Cardiac septum (tissue), 1 donor: ENCODE results near the gene NOS1AP. TPM values are rescaled to one million over a fixed set of nuclear protein-coding genes. Genes with fewer than 3 reads are reported as not detected.

Experiments used
- DNase-seq: peaks from one replicate; pipeline ENCODE4 v3.0.0-alpha.2; 2020; ENCODE audit warnings: low spot score
- intact Hi-C: fragments of 100-400 bp; cut with DNase I; formaldehyde crosslinking; loops from one replicate; pipeline ENCODE4 v1.14.0; 2022
- total RNA-seq: library from RNA; stranded (reverse); fragmentation: NEBNext Ultra II Directional; extraction: Animal tissue kit (Norgen Biotek cat#: 25700); gene quantifications from one replicate; pipeline ENCODE4 v1.2.1, GENCODE V29; 2021
- donor health status: DM: no; HTN: no; CAD: no.

Gene NOS1AP
- total RNA-seq, 1 donor from 2014 or later = 2.0 TPM

- intact Hi-C loops = no loop called here
- DNase-seq = no peak
Observed at GRCh38 chr1:162300057-162300917, 230.8 kb downstream of the NOS1AP start.

GRCh38 chr1:162301696-162302095 is 232.2 kb downstream of the NOS1AP start:
- no peak for DNase-seq
- intact Hi-C loops = no loop called here

GRCh38 chr1:162302306-162303003 is 233.0 kb downstream of the NOS1AP start:
- intact Hi-C loops = no loop called here
- no peak for DNase-seq

GRCh38 chr1:162303004-162303344 is 233.5 kb downstream of the NOS1AP start:
- no peak for DNase-seq
- intact Hi-C loops = no loop called here

GRCh38 chr1:162304736-162305135 is 235.2 kb downstream of the NOS1AP start:
- DNase-seq = no peak
- intact Hi-C loops = no loop called here

GRCh38 chr1:162305969-162306368 is 236.5 kb downstream of the NOS1AP start:
- intact Hi-C loops = no loop called here
- no peak for DNase-seq

GRCh38 chr1:162310337-162310736 is 240.8 kb downstream of the NOS1AP start:
- intact Hi-C loops = no loop called here

GRCh38 chr1:162314206-162314605 is 244.7 kb downstream of the NOS1AP start:
- no peak for DNase-seq
- intact Hi-C loops = no loop called here

More at GRCh38 chr1:162310337-162310736, 240.8 kb downstream of the NOS1AP start:
- no peak for DNase-seq

GRCh38 chr1:162315673-162316072 is 246.2 kb downstream of the NOS1AP start:
- no peak for DNase-seq
- intact Hi-C loops = no loop called here

GRCh38 chr1:162316187-162316586 is 246.7 kb downstream of the NOS1AP start:
- no peak for DNase-seq
- intact Hi-C loops = no loop called here

GRCh38 chr1:162317621-162318020 is 248.1 kb downstream of the NOS1AP start:
- no peak for DNase-seq
- intact Hi-C loops = no loop called here

GRCh38 chr1:162319493-162320175 is 250.1 kb downstream of the NOS1AP start:
- intact Hi-C loops = no loop called here
- DNase-seq = no peak

GRCh38 chr1:162321809-162322422 is 252.4 kb downstream of the NOS1AP start:
- DNase-seq = no peak
- intact Hi-C loops = no loop called here

- no peak for DNase-seq
- intact Hi-C loops = no loop called here
Observed at GRCh38 chr1:162323023-162323422, 253.5 kb downstream of the NOS1AP start.

- intact Hi-C loops = no loop called here
Observed at GRCh38 chr1:162324396-162324795, 254.9 kb downstream of the NOS1AP start.

GRCh38 chr1:162326559-162326958 is 257.1 kb downstream of the NOS1AP start:
- intact Hi-C loops = no loop called here
- DNase-seq = no peak

More at GRCh38 chr1:162324396-162324795, 254.9 kb downstream of the NOS1AP start:
- DNase-seq = no peak

GRCh38 chr1:162327144-162327787 is 257.8 kb downstream of the NOS1AP start:
- DNase-seq = no peak
- intact Hi-C loops = no loop called here

GRCh38 chr1:162327788-162328165 is 258.3 kb downstream of the NOS1AP start:
- intact Hi-C loops = no loop called here
- no peak for DNase-seq

GRCh38 chr1:162328512-162328911 is 259.0 kb downstream of the NOS1AP start:
- intact Hi-C loops = no loop called here
- no peak for DNase-seq

- DNase-seq = no peak
- intact Hi-C loops = no loop called here
Observed at GRCh38 chr1:162329826-162330225, 260.3 kb downstream of the NOS1AP start.
